Lower lobe of right lung (tissue), 2 donors: ENCODE data around the gene RPL19. TPM values are rescaled to one million over a fixed set of nuclear protein-coding genes. Genes with fewer than 3 reads are reported as not detected.

Experiments
- ATAC-seq, 2 donors: fragments of 200-7000 bp; cut with Tn5 transposase; one replicate each; pipeline ENCODE4 v1.9.1; 2020 to 2022; ENCODE audit warnings: mild to moderate bottlenecking in 2 of 2, moderate library complexity in 2 of 2
- DNase-seq: peaks from one replicate; pipeline ENCODE4 v3.0.0-alpha.2; 2020
- H3K27ac ChIP-seq: fragments of 200-600 bp; one replicate; pipeline ENCODE4 v1.8.0; 2022
- H3K27me3 ChIP-seq: fragments of 200-600 bp; one replicate; pipeline ENCODE4 v1.8.0; 2022; ENCODE audit warnings: low read depth
- H3K36me3 ChIP-seq: fragments of 200-600 bp; one replicate; pipeline ENCODE4 v1.8.0; 2022; ENCODE audit warnings: mild to moderate bottlenecking
- H3K4me1 ChIP-seq: fragments of 200-600 bp; one replicate; pipeline ENCODE4 v1.8.0; 2022
- H3K4me3 ChIP-seq: fragments of 200-600 bp; one replicate; pipeline ENCODE4 v1.8.0; 2022; ENCODE audit warnings: mild to moderate bottlenecking
- H3K9me3 ChIP-seq: fragments of 200-600 bp; one replicate; pipeline ENCODE4 v1.8.0; 2022
- CTCF ChIP-seq: fragments of 200-600 bp; IDR thresholded peaks from one replicate; pipeline ENCODE4 v1.8.0; 2022; ENCODE audit warnings: antibody characterized with exemption, mild to moderate bottlenecking
- intact Hi-C: fragments of 100-400 bp; cut with DNase I; formaldehyde crosslinking; loops from one replicate; pipeline ENCODE4 v1.11.0; 2022
- long read RNA-seq: library from polyadenylated mRNA; unstranded; transcript quantifications from one replicate; pipeline ENCODE4 v2.0.0, GENCODE V29; 2021
- total RNA-seq: library from RNA; stranded (reverse); fragmentation: NEBNext Ultra II Directional; extraction: Animal tissue kit (Norgen Biotek cat#: 25700); gene quantifications from one replicate; pipeline ENCODE4 v1.2.1, GENCODE V29; 2021
- donor health status: DM: no; HTN: yes; CAD: no; lungs with severe emphysema.

Gene RPL19
- total RNA-seq, result 1,465 TPM
- long read RNA-seq, transcript RPL19-201 (6 exons, 737 nt), result major isoform, 463 of 510 reads
- long read RNA-seq, partial matches to known transcripts, result 40 of 510 reads
- long read RNA-seq, other reads (novel, unspliced or antisense), result 4 of 510 reads

- Histone ChIP-seq H3K36me3 (peaks cover 42% of the 10 kb centered on the region), H3K27me3 (no peaks in the 10 kb centered on the region), H3K9me3 (no peaks in the 10 kb centered on the region), H3K4me1 (peaks cover 56% of the 10 kb centered on the region), H3K4me3 (peak within 1 kb of the TSS; percentile 100), H3K27ac (peak within 1 kb of the TSS; percentile 99)
- TF ChIP-seq CTCF, result no peak
- DNase-seq (peak; percentile 88), ATAC-seq (peak; percentile 69 to 78)
- intact Hi-C loops, result no loop called here
Observed at GRCh38 chr17:39200070-39200879, at the start of gene RPL19. TSS of gene RPL19 (plus strand) at chr17:39200283. CDS start at chr17:39200345, 62 bp downstream.

DNA sequence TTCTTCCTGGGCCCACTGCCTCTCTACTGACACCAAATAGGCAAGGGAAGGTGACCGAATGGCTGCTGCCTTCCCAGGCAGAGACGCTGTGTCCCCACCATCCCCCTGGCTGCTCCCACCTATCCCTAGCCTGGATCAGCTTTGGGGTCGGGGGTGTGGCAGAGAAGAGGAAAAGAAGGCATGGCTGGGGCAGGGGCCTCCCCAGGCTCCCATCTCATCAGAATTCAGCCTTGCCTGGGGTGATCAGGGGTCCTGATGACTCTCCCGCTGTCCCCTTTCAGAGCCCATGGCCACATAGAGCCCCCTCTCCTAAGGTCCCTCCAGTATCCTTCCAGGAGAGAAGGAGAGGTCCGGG lies 49.3 kb upstream of the RPL19 start:
- Histone ChIP-seq H3K27me3 (peaks cover 12% of the 10 kb centered on the region), H3K9me3 (no peaks in the 10 kb centered on the region), H3K4me1 (peaks cover 18% of the 10 kb centered on the region), H3K4me3 (peak overlapping the region; percentile 78), H3K27ac (no peak overlapping the region), H3K36me3 (no peaks in the 10 kb centered on the region)
- ATAC-seq (no peak), DNase-seq (no peak)
- no peak for TF ChIP-seq CTCF
- intact Hi-C loops, result no loop called here

GRCh38 chr17:39151150-39151942 lies 48.7 kb upstream of the RPL19 start, which contains the start of gene PLXDC1:
TSS of gene PLXDC1 (minus strand) at chr17:39151637. CDS start at chr17:39151437, 200 bp downstream.
- H3K27ac ChIP-seq, result peak within 1 kb of the TSS; percentile 25
- TF ChIP-seq CTCF, result no peak
- H3K36me3 ChIP-seq, result no peaks in the 10 kb centered on the region
- intact Hi-C loops, result no loop called here
- peak within 1 kb of the TSS; percentile 78 for H3K4me3 ChIP-seq
- ATAC-seq (no peak), DNase-seq (no peak)
- H3K4me1 ChIP-seq, result peaks cover 18% of the 10 kb centered on the region
- H3K27me3 ChIP-seq, result peaks cover 12% of the 10 kb centered on the region
- H3K9me3 ChIP-seq, result no peaks in the 10 kb centered on the region

DNA sequence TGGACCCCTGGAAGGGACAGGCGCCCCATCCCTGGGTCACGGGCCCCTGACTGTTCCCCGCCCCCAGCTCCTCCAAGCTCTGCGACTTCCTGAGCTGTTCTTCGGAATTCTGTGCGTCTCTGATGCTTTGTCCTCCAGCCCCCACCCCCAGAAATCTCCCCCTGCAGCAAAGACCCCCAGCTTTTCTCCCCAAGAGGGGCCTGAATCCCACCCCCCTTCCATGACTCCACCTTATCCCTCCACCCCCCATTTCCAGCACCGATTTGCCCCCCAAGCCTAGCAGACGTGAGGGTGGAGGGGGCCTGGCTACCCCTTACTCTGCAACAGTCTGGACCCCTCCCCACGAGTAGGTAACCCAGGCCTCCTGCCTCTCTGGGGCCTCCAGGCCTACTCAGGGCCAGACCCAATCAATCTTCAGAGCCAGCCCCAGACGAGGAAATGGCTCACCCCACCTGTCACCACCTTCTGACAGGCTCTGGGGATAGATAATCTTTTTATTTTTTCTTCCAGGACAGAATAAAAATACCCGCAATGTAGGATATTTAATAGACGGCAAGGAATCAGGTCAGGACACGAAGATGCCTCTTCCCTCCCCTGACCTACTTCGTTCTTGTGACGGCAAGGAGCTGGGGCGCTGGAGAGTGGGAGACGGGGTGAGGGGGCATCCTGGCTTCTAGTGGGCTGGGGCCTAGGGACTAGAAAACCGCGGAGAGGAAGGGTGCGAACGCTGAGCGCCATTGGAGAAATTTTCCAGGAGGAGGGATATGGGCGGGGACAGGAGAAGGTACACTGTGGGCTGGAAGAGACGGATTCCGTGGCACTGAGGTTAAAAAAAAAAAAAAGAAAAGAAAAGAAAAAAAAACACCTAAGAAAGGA lies 47.9 kb upstream of the RPL19 start:
- Histone ChIP-seq H3K27me3 (peaks cover 12% of the 10 kb centered on the region), H3K9me3 (no peaks in the 10 kb centered on the region), H3K4me1 (peaks cover 18% of the 10 kb centered on the region), H3K27ac (peak overlapping the region; percentile 25), H3K4me3 (peak overlapping the region; percentile 78), H3K36me3 (no peaks in the 10 kb centered on the region)
- no peak for DNase-seq
- ATAC-seq, result peak in 1 of 2 donors; percentile 1
- TF ChIP-seq CTCF, result no peak
- intact Hi-C loops, result no loop called here

GRCh38 chr17:39153599-39154051 lies 46.5 kb upstream of the RPL19 start:
- peak overlapping the region; percentile 85 for H3K27ac ChIP-seq
- H3K27me3 ChIP-seq, result peaks cover 12% of the 10 kb centered on the region
- TF ChIP-seq CTCF, result no peak
- H3K4me3 ChIP-seq, result peak overlapping the region; percentile 78
- DNase-seq, result peak; percentile 89
- peak; percentile 89 to 91 for ATAC-seq
- no peaks in the 10 kb centered on the region for H3K36me3 ChIP-seq
- intact Hi-C loops, result no loop called here
- H3K9me3 ChIP-seq, result no peaks in the 10 kb centered on the region
- H3K4me1 ChIP-seq, result peaks cover 18% of the 10 kb centered on the region
